A549 (cell line): Measurements from ENCODE around the gene EXOC4. TPM values are rescaled to one million over a fixed set of nuclear protein-coding genes. Genes with fewer than 3 reads are reported as not detected.

ENCODE experiments used
- ATAC-seq, 2 experiments: fragments of 200-7000 bp in 1 of 2; fragments of >200 bp in 1 of 2; cut with Nextera tagmentation in 1 of 2; cut with Tn5 transposase in 1 of 2; 3 replicates each; pipeline versions ENCODE4 v1.8.0 to v1.9.1; 2018 to 2020; ENCODE audit warnings: mild to moderate bottlenecking in 1 of 2, moderate library complexity in 1 of 2
- CTCF ChIA-PET: fragments of 300-600 bp; sonication (Branson Sonifier 250); formaldehyde crosslinking; extraction: SDS; loops from one replicate; lab custom pipeline; 2021; ENCODE audit warnings: antibody characterized with exemption, inconsistent platforms; lab: Yijun Ruan, JAX
- POLR2A ChIA-PET: fragments of 350-600 bp; formaldehyde crosslinking; extraction: SDS; loops from one replicate; lab custom pipeline; 2021; ENCODE audit warnings: antibody characterized with exemption, inconsistent platforms; lab: Yijun Ruan, JAX
- DNase-seq, 2 experiments: peaks; one replicate each; pipeline versions ENCODE4 v3.0.0 to v3.0.0-alpha.2; 2011 to 2016; ENCODE audit warnings: low read depth in 1 of 2, low spot score in 1 of 2
- FAIRE-seq: peaks from 2 replicates; lab custom pipeline; 2011; peaks lifted over from hg19 to GRCh38; lab: Jason Lieb, UNC
- H3K27ac ChIP-seq, 2 experiments: fragments of >200 bp; sonication (Bioruptor Twin); formaldehyde crosslinking; 3 replicates each; pipeline ENCODE4 v1.5.1; 2016 to 2017
- H3K4me1 ChIP-seq: fragments of >200 bp; sonication (Bioruptor Twin); formaldehyde crosslinking; 3 replicates; pipeline ENCODE4 v1.6.1; 2016
- H3K4me2 ChIP-seq: fragments of >200 bp; sonication (Bioruptor Twin); formaldehyde crosslinking; 3 replicates; pipeline ENCODE4 v1.6.1; 2016
- H3K4me3 ChIP-seq: fragments of >200 bp; sonication (Bioruptor Twin); formaldehyde crosslinking; 3 replicates; pipeline ENCODE4 v1.5.1; 2016
- H3K9me3 ChIP-seq: fragments of >200 bp; sonication (Bioruptor Twin); formaldehyde crosslinking; 3 replicates; pipeline ENCODE4 v1.6.1; 2016
- ATOH8 ChIP-seq: fragments of 250-450 bp; sonication (Bioruptor Pico); IDR thresholded peaks from 2 replicates; pipeline ENCODE4 v1.5.0; 2020; ENCODE audit warnings: low read depth, mild to moderate bottlenecking, moderate library complexity
- EHF ChIP-seq: fragments of 250-450 bp; sonication (Bioruptor Pico); IDR thresholded peaks from 2 replicates; pipeline ENCODE4 v1.5.0; 2020; ENCODE audit warnings: mild to moderate bottlenecking
- EHMT2 ChIP-seq: fragments of 200-600 bp; sonication (generic); IDR thresholded peaks from 2 replicates; pipeline ENCODE4 v1.6.1; 2016; ENCODE audit warnings: antibody characterized with exemption, low read depth, mild to moderate bottlenecking, moderate library complexity
- EP300 ChIP-seq, 2 experiments: fragments of >200 bp; sonication (Bioruptor Twin); formaldehyde crosslinking; IDR thresholded peaks; 2 replicates in 1 of 2; 3 replicates in 1 of 2; pipeline ENCODE4 v1.6.1; 2016 to 2017
- ESRRA ChIP-seq: fragments of 150-350 bp; IDR thresholded peaks from 2 replicates; pipeline ENCODE4 v1.6.1; 2014; ENCODE audit warnings: mild to moderate bottlenecking, low read length, borderline replicate concordance
- GATA3 ChIP-seq: IDR thresholded peaks from 2 replicates; pipeline ENCODE4 v1.6.1; 2012; ENCODE audit warnings: borderline replicate concordance
- HDAC2 ChIP-seq: fragments of 200-600 bp; sonication (generic); IDR thresholded peaks from 2 replicates; pipeline ENCODE4 v1.6.1; 2016
- HMGXB4 ChIP-seq: fragments of 250-450 bp; sonication (Bioruptor Pico); IDR thresholded peaks from 2 replicates; pipeline ENCODE4 v1.5.0; 2021; ENCODE audit warnings: mild to moderate bottlenecking, moderate library complexity, borderline replicate concordance
- JUNB ChIP-seq: fragments of >200 bp; sonication (Bioruptor Twin); formaldehyde crosslinking; IDR thresholded peaks from 2 replicates; pipeline ENCODE4 v1.6.1; 2016
- KDM5A ChIP-seq: fragments of 200-600 bp; sonication (generic); IDR thresholded peaks from 2 replicates; pipeline ENCODE4 v1.6.1; 2016; ENCODE audit warnings: antibody characterized with exemption, mild to moderate bottlenecking
- NR3C1 ChIP-seq: fragments of >200 bp; sonication (Bioruptor Twin); formaldehyde crosslinking; IDR thresholded peaks from 3 replicates; pipeline ENCODE4 v1.6.1; 2017
- PHF8 ChIP-seq: fragments of 200-600 bp; sonication (generic); IDR thresholded peaks from 2 replicates; pipeline ENCODE4 v1.6.1; 2016; ENCODE audit warnings: low read depth, mild to moderate bottlenecking, antibody characterized with exemption, moderate library complexity, borderline replicate concordance
- POLR2A ChIP-seq: IDR thresholded peaks from 2 replicates; pipeline ENCODE4 v1.6.1; 2012; ENCODE audit warnings: mild to moderate bottlenecking, low read length
- RARB ChIP-seq: fragments of 250-450 bp; sonication (Bioruptor Pico); IDR thresholded peaks from 2 replicates; pipeline ENCODE4 v1.8.0; 2021; ENCODE audit warnings: mild to moderate bottlenecking, moderate library complexity
- RCOR1 ChIP-seq: fragments of 150-350 bp; IDR thresholded peaks from 2 replicates; pipeline ENCODE4 v1.6.1; 2014; ENCODE audit warnings: antibody characterized with exemption, low read length, low read depth
- REST ChIP-seq: fragments of 200-600 bp; sonication (generic); IDR thresholded peaks from 2 replicates; pipeline ENCODE4 v1.6.1; 2016; ENCODE audit warnings: antibody characterized with exemption, mild to moderate bottlenecking, moderate library complexity
- SMC3 ChIP-seq: fragments of >200 bp; sonication (Bioruptor Twin); formaldehyde crosslinking; IDR thresholded peaks from 3 replicates; pipeline ENCODE4 v1.6.1; 2018; ENCODE audit warnings: inconsistent platforms
- ZFP36 ChIP-seq: fragments of 450-650 bp; IDR thresholded peaks from 2 replicates; pipeline ENCODE4 v1.6.1; 2014; ENCODE audit warnings: borderline replicate concordance; ENCODE audit not compliant: partially characterized antibody
- WGBS: methylation state at CpG from one replicate; pipeline ENCODE4 v1.1.6; 2017; ENCODE audit errors: missing lambda C conversion rate; 5-methylcytosine and 5-hydroxymethylcytosine counted together
- polyA plus RNA-seq, 4 experiments: library from polyadenylated mRNA; depleted of rRNA in 3 of 4; stranded (reverse); fragments of >200 nt; fragmentation: RNase III in 1 of 4; extraction: RNeasy Plus Mini Kit Qiagen cat#74134 plus additional on column Dnase treatment in 1 of 4; gene quantifications; 2 replicates in 3 of 4; 3 replicates in 1 of 4; pipeline ENCODE4 v1.2.3, GENCODE V29; 2011 to 2017

EXOC4 gene
- polyA plus RNA-seq, 2 of the 4 experiments (the other 2 are of a cell fraction) = 33.4 to 73.1 TPM

- TF ChIP-seq REST = no peak
- no peak for TF ChIP-seq RCOR1
- no peak for TF ChIP-seq EP300 (IDR thresholded peaks at IDR 0.05)
- no peak for TF ChIP-seq JUNB
- TF ChIP-seq, all 56 proteins: peak for 0
Observed at GRCh38 chr7:133272336-133272735, 19.5 kb downstream of the EXOC4 start (continued).

- CTCF ChIA-PET = no interaction called here
- no peak for TF ChIP-seq RARB
- no peak for TF ChIP-seq EHMT2
- TF ChIP-seq POLR2A = no peak
- no peak overlapping the region for H3K4me2 ChIP-seq
- ATAC-seq (no peak), FAIRE-seq (no peak), DNase-seq (no peak)
- H3K4me1 ChIP-seq = no peaks in the 10 kb centered on the region
- H3K27ac ChIP-seq = no peak overlapping the region
- no peak overlapping the region for H3K4me3 ChIP-seq
- 84% methylated on average over 3 of the region's 3 CpGs for WGBS
- POLR2A ChIA-PET = no interaction called here
- H3K9me3 ChIP-seq = no peaks in the 10 kb centered on the region
Observed at GRCh38 chr7:133273227-133273626, 20.3 kb downstream of the EXOC4 start.

- Histone ChIP-seq H3K27ac (no peak overlapping the region), H3K9me3 (no peaks in the 10 kb centered on the region), H3K4me3 (no peak overlapping the region), H3K4me2 (no peak overlapping the region), H3K4me1 (no peaks in the 10 kb centered on the region)
- no peak for DNase-seq
- 100% methylated on average over 1 of the region's 1 CpG for whole genome bisulfite sequencing
- no peak for FAIRE-seq
- ChIA-PET CTCF (interaction anchor here (0.6 kb wide), 1 partner anchor 1354 kb away, joined by 3 read pairs; no protein-coding TSS in a partner anchor), POLR2A (no interaction called here)
- TF ChIP-seq PHF8 (no peak), JUNB (no peak), GATA3 (no peak), ATOH8 (CRISPR knock-in tag) (no peak), EHF (no peak), HMGXB4 (no peak), EP300 (IDR thresholded peaks at IDR 0.05) (no peak), KDM5A (no peak), SMC3 (no peak), NR3C1 (no peak), HDAC2 (no peak), ESRRA (no peak), ZFP36 (no peak)
- ATAC-seq = no peak
Observed at GRCh38 chr7:133274265-133274664, 21.4 kb downstream of the EXOC4 start.
